ENCODE measurements around the gene PTPN9. TPM values are rescaled to one million over a fixed set of nuclear protein-coding genes. Genes with fewer than 3 reads are reported as not detected.

Gene PTPN9
- total and polyA plus RNA-seq, 10 of the 15 experiments (the other 5 are each of a cell fraction or from before 2014, with no cell fraction given): 7.8 to 29.1 (median 18.5) TPM

DNA sequence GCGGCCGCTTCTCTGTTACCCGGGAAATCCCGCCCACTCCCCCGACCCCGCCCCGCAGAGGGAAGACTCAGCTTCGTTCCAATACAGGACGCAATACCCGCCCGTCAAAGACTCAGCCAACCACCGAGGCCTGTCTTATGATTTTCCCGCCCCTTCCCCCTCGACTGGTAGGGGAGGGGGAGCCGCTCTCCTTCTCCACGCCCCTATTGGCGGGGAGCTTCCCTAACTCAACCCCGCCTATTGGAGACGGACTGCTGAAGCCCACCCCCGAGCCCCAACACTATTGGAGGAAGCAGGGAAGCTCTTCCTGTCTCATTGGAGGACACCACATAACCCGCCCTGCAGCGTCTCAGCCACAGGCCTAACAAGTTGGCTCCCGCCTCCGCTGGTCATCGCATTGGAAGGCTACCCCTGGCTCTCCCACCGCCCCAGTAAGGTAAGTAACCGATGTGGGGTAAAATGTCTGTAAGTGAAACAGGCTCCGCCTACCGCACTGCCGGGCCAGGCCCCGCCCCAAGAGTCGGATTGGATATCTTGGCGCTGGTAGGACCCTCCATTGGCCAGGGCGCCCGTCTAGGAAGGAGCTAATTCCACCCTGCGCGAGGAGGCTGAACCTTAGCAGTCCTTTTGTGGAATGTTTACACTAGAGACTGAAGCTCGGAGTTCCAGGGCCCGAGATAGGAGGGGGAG, 127.3 kb downstream of the PTPN9 start, which contains the start of gene SIN3A (continued):
- TF ChIP-seq, protein P1, sequence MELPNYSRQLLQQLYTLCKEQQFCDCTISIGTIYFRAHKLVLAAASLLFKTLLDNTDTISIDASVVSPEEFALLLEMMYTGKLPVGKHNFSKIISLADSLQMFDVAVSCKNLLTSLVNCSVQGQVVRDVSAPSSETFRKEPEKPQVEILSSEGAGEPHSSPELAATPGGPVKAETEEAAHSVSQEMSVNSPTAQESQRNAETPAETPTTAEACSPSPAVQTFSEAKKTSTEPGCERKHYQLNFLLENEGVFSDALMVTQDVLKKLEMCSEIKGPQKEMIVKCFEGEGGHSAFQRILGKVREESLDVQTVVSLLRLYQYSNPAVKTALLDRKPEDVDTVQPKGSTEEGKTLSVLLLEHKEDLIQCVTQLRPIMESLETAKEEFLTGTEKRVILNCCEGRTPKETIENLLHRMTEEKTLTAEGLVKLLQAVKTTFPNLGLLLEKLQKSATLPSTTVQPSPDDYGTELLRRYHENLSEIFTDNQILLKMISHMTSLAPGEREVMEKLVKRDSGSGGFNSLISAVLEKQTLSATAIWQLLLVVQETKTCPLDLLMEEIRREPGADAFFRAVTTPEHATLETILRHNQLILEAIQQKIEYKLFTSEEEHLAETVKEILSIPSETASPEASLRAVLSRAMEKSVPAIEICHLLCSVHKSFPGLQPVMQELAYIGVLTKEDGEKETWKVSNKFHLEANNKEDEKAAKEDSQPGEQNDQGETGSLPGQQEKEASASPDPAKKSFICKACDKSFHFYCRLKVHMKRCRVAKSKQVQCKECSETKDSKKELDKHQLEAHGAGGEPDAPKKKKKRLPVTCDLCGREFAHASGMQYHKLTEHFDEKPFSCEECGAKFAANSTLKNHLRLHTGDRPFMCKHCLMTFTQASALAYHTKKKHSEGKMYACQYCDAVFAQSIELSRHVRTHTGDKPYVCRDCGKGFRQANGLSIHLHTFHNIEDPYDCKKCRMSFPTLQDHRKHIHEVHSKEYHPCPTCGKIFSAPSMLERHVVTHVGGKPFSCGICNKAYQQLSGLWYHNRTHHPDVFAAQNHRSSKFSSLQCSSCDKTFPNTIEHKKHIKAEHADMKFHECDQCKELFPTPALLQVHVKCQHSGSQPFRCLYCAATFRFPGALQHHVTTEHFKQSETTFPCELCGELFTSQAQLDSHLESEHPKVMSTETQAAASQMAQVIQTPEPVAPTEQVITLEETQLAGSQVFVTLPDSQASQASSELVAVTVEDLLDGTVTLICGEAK (IDR thresholded peaks at IDR 0.05; ENCODE audit: borderline replicate concordance): peak; percentile 69; the same call in 1 of the 2 replicates
- no peak for TF ChIP-seq JUND (IDR thresholded peaks at IDR 0.05; ENCODE audit: low read depth, low read length)
- no peak for TF ChIP-seq USF1 (IDR thresholded peaks at IDR 0.05; ENCODE audit: borderline replicate concordance, extremely low read length, insufficient read depth, low read depth, low read length)
- no peak for TF ChIP-seq STAT1 (conservative IDR thresholded peaks at IDR 0.05)
- no peak for TF ChIP-seq RELA (IDR thresholded peaks at IDR 0.05; ENCODE audit: borderline replicate concordance, partially characterized antibody)
